ENCODE measurements around the gene OAT.
A peak's percentile ranks its signal among the peaks of the same experiment; 100 is the strongest.

The OAT gene

GRCh38 chr10:124455441-124455840, 36.7 kb upstream of the OAT start:
- Mint-ChIP-seq H3K4me1 (peaks cover 25% of the 10 kb centered on the region), H3K36me3 (ENCODE audit: low read depth) (no peaks in the 10 kb centered on the region), H3K9me3 (no peaks in the 10 kb centered on the region), H3K27ac (no peak overlapping the region), H3K4me3 (no peak overlapping the region), H3K27me3 (ENCODE audit: low read depth, poor library complexity) (peaks cover 62% of the 10 kb centered on the region)
- no peak for TF ChIP-seq CTCF (IDR thresholded peaks at IDR 0.05)
- no peak for DNase-seq

- H3K27ac Mint-ChIP-seq = no peak overlapping the region
- peaks cover 74% of the 10 kb centered on the region for H3K27me3 Mint-ChIP-seq (ENCODE audit: low read depth, poor library complexity)
- no peaks in the 10 kb centered on the region for H3K36me3 Mint-ChIP-seq (ENCODE audit: low read depth)
- DNase-seq = no peak
- H3K9me3 Mint-ChIP-seq = no peaks in the 10 kb centered on the region
- TF ChIP-seq CTCF (IDR thresholded peaks at IDR 0.05) = no peak
- no peak overlapping the region for H3K4me3 Mint-ChIP-seq
- peaks cover 33% of the 10 kb centered on the region for H3K4me1 Mint-ChIP-seq
Measured at GRCh38 chr10:124453960-124454610, 35.4 kb upstream of the OAT start.

GRCh38 chr10:124451276-124451675, 32.6 kb upstream of the OAT start:
- Mint-ChIP-seq H3K27ac (no peak overlapping the region), H3K36me3 (ENCODE audit: low read depth) (no peaks in the 10 kb centered on the region), H3K9me3 (no peaks in the 10 kb centered on the region), H3K4me3 (peak overlapping the region; percentile 58), H3K4me1 (peaks cover 40% of the 10 kb centered on the region), H3K27me3 (ENCODE audit: low read depth, poor library complexity) (peaks cover 98% of the 10 kb centered on the region)
- TF ChIP-seq CTCF (IDR thresholded peaks at IDR 0.05) = no peak
- no peak for DNase-seq

- Mint-ChIP-seq H3K36me3 (ENCODE audit: low read depth) (no peaks in the 10 kb centered on the region), H3K4me3 (peak overlapping the region; percentile 85), H3K9me3 (no peaks in the 10 kb centered on the region), H3K4me1 (peaks cover 35% of the 10 kb centered on the region), H3K27me3 (ENCODE audit: low read depth, poor library complexity) (peaks cover 98% of the 10 kb centered on the region), H3K27ac (no peak overlapping the region)
- DNase-seq = no peak
- TF ChIP-seq CTCF (IDR thresholded peaks at IDR 0.05) = no peak
Measured at GRCh38 chr10:124450783-124451057, 32.0 kb upstream of the OAT start.

- peak; percentile 73 for DNase-seq
- H3K27me3 Mint-ChIP-seq (ENCODE audit: low read depth, poor library complexity) = peaks cover 98% of the 10 kb centered on the region
- peak within 1 kb of the TSS; percentile 85 for H3K4me3 Mint-ChIP-seq
- H3K9me3 Mint-ChIP-seq = no peaks in the 10 kb centered on the region
- H3K36me3 Mint-ChIP-seq (ENCODE audit: low read depth) = no peaks in the 10 kb centered on the region
- H3K4me1 Mint-ChIP-seq = peaks cover 35% of the 10 kb centered on the region
- TF ChIP-seq CTCF (IDR thresholded peaks at IDR 0.05) = no peak
- H3K27ac Mint-ChIP-seq = no peak within 1 kb of the TSS
Measured at GRCh38 chr10:124450012-124450782, 31.5 kb upstream of the OAT start, which contains the start of gene NKX1-2. Gene NKX1-2 (minus strand): TSS chr10:124450035. CDS start chr10:124449943, 92 bp downstream.

All from nephron progenitor cell (in vitro differentiated cells).